IMR-90 (cell line): ENCODE data around the gene TACR2. TPM values are rescaled to one million over a fixed set of nuclear protein-coding genes. Genes with fewer than 3 reads are reported as not detected.

Source experiments
- ATAC-seq: fragments of 200-7000 bp; cut with Tn5 transposase; 2 replicates; pipeline ENCODE4 v1.9.1; 2020; ENCODE audit warnings: low read depth, mild to moderate bottlenecking, moderate library complexity
- BruUV-seq: library from RNA; stranded (reverse); fragments of 400-500 nt; replicated peaks from 2 replicates; lab custom pipeline; 2021; lab: Mats Ljungman, UMichigan
- CTCF ChIA-PET: fragments of 300-600 bp; formaldehyde crosslinking; extraction: SDS; loops from one replicate; lab custom pipeline; 2021; ENCODE audit warnings: antibody characterized with exemption; lab: Yijun Ruan, JAX
- POLR2A ChIA-PET: fragments of 300-600 bp; sonication (Branson Sonifier 250); formaldehyde crosslinking; loops from one replicate; lab custom pipeline; 2022; ENCODE audit warnings: antibody characterized with exemption; ENCODE audit not compliant: unreplicated experiment; lab: Charles Lee
- DNase-seq: peaks from one replicate; pipeline ENCODE4 v3.0.0; 2013
- H2AFZ ChIP-seq: replicated peaks from 2 replicates; pipeline ENCODE3; 2013; ENCODE audit warnings: low read length, mild to moderate bottlenecking; ENCODE audit not compliant: poor library complexity
- H2AK5ac ChIP-seq: 2 replicates; pipeline ENCODE4 v1.6.1; 2013; ENCODE audit warnings: low read depth, low read length, inconsistent platforms
- H2AK9ac ChIP-seq: replicated peaks from 2 replicates; pipeline ENCODE3; 2013; ENCODE audit warnings: mild to moderate bottlenecking, low read depth, low read length, moderate library complexity; ENCODE audit not compliant: poor library complexity
- H2BK120ac ChIP-seq: 2 replicates; pipeline ENCODE4 v1.6.1; 2013; ENCODE audit warnings: low read depth, low read length, inconsistent platforms
- H2BK15ac ChIP-seq: 3 replicates; pipeline ENCODE4 v1.6.1; 2013; ENCODE audit warnings: low read depth, low read length, inconsistent platforms
- H2BK20ac ChIP-seq: 2 replicates; pipeline ENCODE4 v1.6.1; 2013; ENCODE audit warnings: low read depth, mild to moderate bottlenecking, inconsistent platforms, low read length, moderate library complexity
- H2BK5ac ChIP-seq: 2 replicates; pipeline ENCODE4 v1.6.1; 2013; ENCODE audit warnings: mild to moderate bottlenecking, low read depth, low read length, inconsistent platforms; ENCODE audit not compliant: poor library complexity, severe bottlenecking
- H3K14ac ChIP-seq: replicated peaks from 2 replicates; pipeline ENCODE4 v1.6.1; 2013; ENCODE audit warnings: low read depth, low read length, inconsistent platforms
- H3K18ac ChIP-seq: 2 replicates; pipeline ENCODE4 v1.6.1; 2013; ENCODE audit warnings: low read depth, low read length, control low read depth
- H3K23ac ChIP-seq: 2 replicates; pipeline ENCODE4 v1.6.1; 2013; ENCODE audit warnings: low read depth, low read length, inconsistent platforms
- H3K27ac ChIP-seq: 2 replicates; pipeline ENCODE4 v1.5.1; 2013; ENCODE audit warnings: mild to moderate bottlenecking, control low read depth, low read length; ENCODE audit not compliant: insufficient read depth
- H3K27me3 ChIP-seq: 2 replicates; pipeline ENCODE4 v1.6.1; 2013; ENCODE audit warnings: low read length; ENCODE audit not compliant: control insufficient read depth, insufficient read depth
- H3K36me3 ChIP-seq: 2 replicates; pipeline ENCODE4 v1.6.1; 2013; ENCODE audit warnings: low read length, mixed read lengths; ENCODE audit not compliant: control insufficient read depth, insufficient read depth
- H3K4ac ChIP-seq: 2 replicates; pipeline ENCODE4 v1.6.1; 2013; ENCODE audit warnings: low read depth, low read length, inconsistent platforms
- H3K4me1 ChIP-seq: 2 replicates; pipeline ENCODE4 v1.6.1; 2013; ENCODE audit warnings: low read length, mixed read lengths; ENCODE audit not compliant: control insufficient read depth, insufficient read depth
- H3K4me2 ChIP-seq: 2 replicates; pipeline ENCODE4 v1.6.1; 2013; ENCODE audit warnings: low read depth, mild to moderate bottlenecking, control low read depth, low read length, moderate library complexity
- H3K4me3 ChIP-seq: 2 replicates; pipeline ENCODE4 v1.5.1; 2013; ENCODE audit warnings: low read depth, mild to moderate bottlenecking, control low read depth, low read length, moderate library complexity; ENCODE audit not compliant: insufficient read depth
- H3K56ac ChIP-seq: 2 replicates; pipeline ENCODE4 v1.6.1; 2013; ENCODE audit warnings: low read length, inconsistent platforms; ENCODE audit not compliant: insufficient read depth; ENCODE audit errors: extremely low read depth
- H3K79me1 ChIP-seq, 2 experiments: 2 replicates each; pipeline ENCODE4 v1.6.1; 2013; ENCODE audit warnings: low read length in 2 of 2, inconsistent platforms in 1 of 2, low read depth in 1 of 2
- H3K9ac ChIP-seq: 2 replicates; pipeline ENCODE4 v1.6.1; 2013; ENCODE audit warnings: low read depth, low read length, control low read depth
- H3K9me1 ChIP-seq: 2 replicates; pipeline ENCODE4 v1.6.1; 2013; ENCODE audit warnings: low read length, inconsistent platforms; ENCODE audit not compliant: insufficient read depth
- H3K9me3 ChIP-seq: 2 replicates; pipeline ENCODE4 v1.6.1; 2013; ENCODE audit warnings: low read length; ENCODE audit not compliant: control insufficient read depth, insufficient read depth
- H4K20me1 ChIP-seq: 2 replicates; pipeline ENCODE4 v1.6.1; 2013; ENCODE audit warnings: low read length, inconsistent platforms; ENCODE audit not compliant: insufficient read depth
- H4K5ac ChIP-seq: 2 replicates; pipeline ENCODE4 v1.6.1; 2013; ENCODE audit warnings: mild to moderate bottlenecking, low read depth, low read length, control low read depth
- H4K8ac ChIP-seq, 2 experiments: 2 replicates each; pipeline ENCODE4 v1.6.1; 2013; ENCODE audit warnings: low read depth in 2 of 2, low read length in 2 of 2, control low read depth in 1 of 2, inconsistent platforms in 1 of 2
- H4K91ac ChIP-seq: 2 replicates; pipeline ENCODE4 v1.6.1; 2013; ENCODE audit warnings: low read depth, low read length, inconsistent platforms; ENCODE audit not compliant: insufficient read depth
- BHLHE40 ChIP-seq: fragments of 150-350 bp; IDR thresholded peaks from 2 replicates; pipeline ENCODE4 v1.6.1; 2016; ENCODE audit warnings: mild to moderate bottlenecking, low read depth, low read length
- CEBPB ChIP-seq: IDR thresholded peaks from 2 replicates; pipeline ENCODE4 v1.6.1; 2012; ENCODE audit warnings: low read depth, low read length, improper control_type of control experiment
- CHD1 ChIP-seq: IDR thresholded peaks from 2 replicates; pipeline ENCODE4 v1.6.1; 2012; ENCODE audit warnings: low read depth, low read length, improper control_type of control experiment
- CTCF ChIP-seq: conservative IDR thresholded peaks from 2 replicates; pipeline ENCODE4 v1.5.1; 2012; ENCODE audit warnings: mild to moderate bottlenecking, low read depth, low read length, improper control_type of control experiment
- ELK1 ChIP-seq: fragments of 150-350 bp; IDR thresholded peaks from 2 replicates; pipeline ENCODE4 v1.6.1; 2016; ENCODE audit warnings: low read depth, mild to moderate bottlenecking, low read length, moderate library complexity, borderline replicate concordance
- MAFK ChIP-seq: IDR thresholded peaks from 2 replicates; pipeline ENCODE4 v1.6.1; 2012; ENCODE audit warnings: low read depth, low read length, improper control_type of control experiment
- MAZ ChIP-seq: IDR thresholded peaks from 2 replicates; pipeline ENCODE4 v1.6.1; 2012; ENCODE audit warnings: low read depth, mild to moderate bottlenecking, low read length, improper control_type of control experiment, moderate library complexity, borderline replicate concordance
- MXI1 ChIP-seq: IDR thresholded peaks from 2 replicates; pipeline ENCODE4 v1.6.1; 2012; ENCODE audit warnings: low read depth, mild to moderate bottlenecking, low read length, moderate library complexity, borderline replicate concordance
- NFE2L2 ChIP-seq: fragments of 150-350 bp; IDR thresholded peaks from 2 replicates; pipeline ENCODE4 v1.6.1; 2016; ENCODE audit warnings: low read depth, mild to moderate bottlenecking, low read length
- POLR2A ChIP-seq: IDR thresholded peaks from 2 replicates; pipeline ENCODE4 v1.6.1; 2012; ENCODE audit warnings: mild to moderate bottlenecking, low read depth, low read length
- RCOR1 ChIP-seq: IDR thresholded peaks from 2 replicates; pipeline ENCODE4 v1.6.1; 2012; ENCODE audit warnings: mild to moderate bottlenecking, low read length, improper control_type of control experiment; ENCODE audit not compliant: insufficient replicate concordance
- RFX5 ChIP-seq: IDR thresholded peaks from 2 replicates; pipeline ENCODE4 v1.8.0; 2012; ENCODE audit warnings: low read depth, mild to moderate bottlenecking, low read length, moderate library complexity
- SMC3 ChIP-seq: fragments of 150-350 bp; IDR thresholded peaks from 2 replicates; pipeline ENCODE4 v1.6.1; 2016; ENCODE audit warnings: low read depth, mild to moderate bottlenecking, antibody characterized with exemption, low read length, moderate library complexity
- USF2 ChIP-seq: fragments of 150-350 bp; IDR thresholded peaks from 2 replicates; pipeline ENCODE4 v1.6.1; 2017; ENCODE audit warnings: mild to moderate bottlenecking, antibody characterized with exemption, low read length, low read depth
- WGBS, 2 experiments: methylation state at CpG; one replicate each; pipeline versions ENCODE4 v1.1.5 to v1.1.7; 2013; ENCODE audit warnings: missing lambda C conversion rate in 2 of 2; ENCODE audit not compliant: insufficient read length in 1 of 2; ENCODE audit errors: extremely low coverage in 2 of 2; 5-methylcytosine and 5-hydroxymethylcytosine counted together
- dilution Hi-C: fragments of 300-500 bp; cut with HindIII; formaldehyde crosslinking; loops from one replicate; pipeline ENCODE4 v1.14.3; 2018; ENCODE audit warnings: low sequenced_read_pairs; ENCODE audit not compliant: unreplicated experiment
- in situ Hi-C: fragments of 300-500 bp; cut with MboI; formaldehyde crosslinking; loops from 3 replicates; pipeline ENCODE4 v1.14.3; 2019; ENCODE audit warnings: low sequenced_read_pairs, inconsistent platforms, mixed read lengths
- intact Hi-C: fragments of 100-400 bp; cut with micrococcal nuclease; formaldehyde crosslinking; loops from 2 replicates; pipeline ENCODE4 v1.10.0; 2022
- polyA plus RNA-seq, 3 experiments: library from polyadenylated mRNA; depleted of rRNA; stranded (reverse); fragments of >200 nt; gene quantifications; 2 replicates each; pipeline ENCODE4 v1.2.3, GENCODE V29; 2012; ENCODE audit warnings: low replicate concordance in 1 of 3
- total RNA-seq: library from RNA; depleted of rRNA; stranded (reverse); fragments of >200 nt; gene quantifications from 2 replicates; pipeline ENCODE4 v1.2.3, GENCODE V29; 2012

TACR2 gene
- total and polyA plus RNA-seq, 2 of the 4 experiments (the other 2 are of a cell fraction), result not detected

- Histone ChIP-seq H3K9me3 (no peaks in the 10 kb centered on the region), H3K4ac (no peak overlapping the region), H3K4me2 (no peak overlapping the region), H3K18ac (no peak overlapping the region), H2BK15ac (no peak overlapping the region), H3K9ac (no peak overlapping the region), H4K5ac (no peak overlapping the region), H4K20me1 (no peaks in the 10 kb centered on the region), H2BK120ac (no peak overlapping the region), H3K56ac (no peak overlapping the region), H2BK5ac (no peak overlapping the region), H3K27ac (no peak overlapping the region), H3K4me1 (no peaks in the 10 kb centered on the region; the same call in 1 of the 2 replicates), H2BK20ac (no peak overlapping the region), H2AK9ac (no peak overlapping the region), H2AFZ (no peak overlapping the region), H3K4me3 (no peak overlapping the region), H3K23ac (no peak overlapping the region), H3K27me3 (peaks cover 8% of the 10 kb centered on the region; the same call in 1 of the 2 replicates), H3K79me1 (no peaks in the 10 kb centered on the region), H4K8ac (no peak overlapping the region), H3K9me1 (peaks cover 4% of the 10 kb centered on the region; the same call in 1 of the 2 replicates), H2AK5ac (no peak overlapping the region), H3K14ac (no peak overlapping the region), H4K91ac (no peak overlapping the region), H3K36me3 (no peaks in the 10 kb centered on the region)
- DNase-seq (no peak), ATAC-seq (no peak)
- WGBS, 2 experiments, result 60% methylated on average over 1 of the region's 4 CpGs; no CpG with 5 or more reads in 1 of the 2 experiments
- no TSS peak for BruUV-seq
- ChIA-PET CTCF (no interaction called here), POLR2A (no interaction called here)
- dilution Hi-C loops, result no loop called here
- in situ Hi-C loops, result loop anchor here (10.0 kb wide), 1 partner anchor 407 kb away; no protein-coding TSS in a partner anchor
- no peak for TF ChIP-seq MAZ
- no peak for TF ChIP-seq USF2
- TF ChIP-seq RFX5, result no peak
- TF ChIP-seq MXI1, result no peak
- no peak for TF ChIP-seq CHD1
- TF ChIP-seq POLR2A, result no peak
- no peak for TF ChIP-seq MAFK
- no peak for TF ChIP-seq RCOR1
- no peak for TF ChIP-seq ELK1
- TF ChIP-seq CEBPB, result no peak
- no peak for TF ChIP-seq CTCF
- no peak for TF ChIP-seq SMC3
- no peak for TF ChIP-seq BHLHE40
- no peak for TF ChIP-seq NFE2L2
- intact Hi-C loops, result loop anchor here (5.0 to 10.0 kb wide), 2 partner anchors 404 to 627 kb away; no protein-coding TSS in a partner anchor
Measured at GRCh38 chr10:69411476-69411875, 5.2 kb downstream of the TACR2 start.
